ENCODE results near the gene TPM4.
A peak's percentile ranks its signal among the peaks of the same experiment; 100 is the strongest.
"Not testable (repeated sequence)": the region's sequence is repeated elsewhere in the genome, so short reads cannot be mapped to it uniquely, and the experiment has no call there.

TPM4 gene

DNA sequence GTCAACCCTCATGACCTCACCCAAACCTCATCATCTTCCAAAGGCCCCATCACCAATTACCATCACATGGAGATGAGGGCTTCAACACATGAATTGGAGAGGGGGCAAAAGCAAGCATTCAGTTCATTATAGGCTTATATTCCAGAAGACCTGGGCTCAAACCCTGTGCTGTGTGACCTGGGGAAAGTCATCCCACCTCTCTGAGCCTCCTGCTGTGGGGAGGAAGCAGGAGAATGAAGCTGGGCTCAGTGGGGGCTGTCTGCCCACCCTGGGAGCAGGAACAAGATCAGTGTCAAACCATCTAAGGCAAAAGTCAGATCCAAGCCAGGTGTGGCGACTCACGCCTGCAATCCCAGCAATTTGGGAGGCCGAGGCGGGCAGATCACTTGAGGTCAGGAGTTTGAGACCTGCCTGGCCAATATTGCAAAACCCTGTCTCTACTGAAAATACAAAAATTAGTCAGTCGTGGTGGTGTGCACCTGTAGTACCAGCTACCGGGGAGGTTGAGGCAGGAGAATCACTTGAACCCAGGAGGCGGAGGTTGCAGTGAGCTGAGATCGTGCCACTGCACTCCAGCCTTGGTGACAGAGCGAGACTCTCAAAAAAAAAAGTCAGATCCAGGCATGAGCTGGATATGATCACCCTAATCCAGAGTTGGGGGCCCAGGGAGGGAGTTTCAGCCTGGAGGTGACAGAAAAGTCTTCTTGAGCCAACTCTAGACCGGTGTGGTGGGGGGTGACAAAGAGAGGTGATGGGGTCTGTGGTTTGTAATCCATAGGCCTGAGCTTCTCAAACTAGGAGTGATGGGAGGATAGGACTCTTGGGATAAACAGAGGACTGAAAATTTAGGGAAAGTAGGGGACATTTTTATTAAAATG, 1.6 kb upstream of the TPM4 start:
- DNase-seq: no peak

DNA sequence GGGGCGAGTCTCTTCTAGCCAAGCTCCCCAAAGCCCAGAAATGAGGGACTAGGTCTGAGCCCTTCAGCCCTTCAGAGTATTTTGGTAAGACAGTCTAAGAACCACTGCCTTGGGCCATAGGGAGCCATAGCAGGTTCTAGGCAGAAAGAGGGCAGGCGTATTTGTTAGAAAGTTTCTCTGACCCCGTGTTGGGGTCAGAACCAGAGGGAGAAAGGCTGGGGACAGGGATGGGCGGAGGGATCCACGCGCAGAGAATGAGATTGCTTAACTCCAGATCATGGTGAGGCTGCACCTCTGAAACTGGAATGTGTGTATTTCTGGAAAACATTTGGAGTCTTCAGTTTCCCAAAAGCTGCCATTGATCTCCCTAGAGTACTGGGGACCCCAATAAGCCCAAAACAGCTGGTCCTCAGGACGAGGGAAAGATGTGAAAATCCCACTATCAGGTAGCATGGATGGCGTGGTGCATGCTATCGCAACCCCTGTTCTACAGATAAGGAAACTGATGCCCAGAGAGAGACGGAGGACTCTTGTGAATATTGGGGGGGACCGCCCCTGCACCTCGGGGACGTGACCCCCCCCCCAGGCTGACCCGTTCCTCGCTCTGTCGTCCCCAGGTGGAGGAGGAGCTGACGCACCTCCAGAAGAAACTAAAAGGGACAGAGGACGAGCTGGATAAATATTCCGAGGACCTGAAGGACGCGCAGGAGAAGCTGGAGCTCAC, 703 bp upstream of the TPM4 start:
- DNase-seq: no peak

GRCh38 chr19:16076958-16077611, 790 bp downstream of the TPM4 start:
- DNase-seq: peak in 1 of 2 donors; percentile 20

- no peak for DNase-seq
Measured at GRCh38 chr19:16077984-16078758, 1.9 kb downstream of the TPM4 start.

- DNase-seq: peak; percentile 85 to 92
Measured at GRCh38 chr19:16078759-16079707, 2.7 kb downstream of the TPM4 start.

DNA sequence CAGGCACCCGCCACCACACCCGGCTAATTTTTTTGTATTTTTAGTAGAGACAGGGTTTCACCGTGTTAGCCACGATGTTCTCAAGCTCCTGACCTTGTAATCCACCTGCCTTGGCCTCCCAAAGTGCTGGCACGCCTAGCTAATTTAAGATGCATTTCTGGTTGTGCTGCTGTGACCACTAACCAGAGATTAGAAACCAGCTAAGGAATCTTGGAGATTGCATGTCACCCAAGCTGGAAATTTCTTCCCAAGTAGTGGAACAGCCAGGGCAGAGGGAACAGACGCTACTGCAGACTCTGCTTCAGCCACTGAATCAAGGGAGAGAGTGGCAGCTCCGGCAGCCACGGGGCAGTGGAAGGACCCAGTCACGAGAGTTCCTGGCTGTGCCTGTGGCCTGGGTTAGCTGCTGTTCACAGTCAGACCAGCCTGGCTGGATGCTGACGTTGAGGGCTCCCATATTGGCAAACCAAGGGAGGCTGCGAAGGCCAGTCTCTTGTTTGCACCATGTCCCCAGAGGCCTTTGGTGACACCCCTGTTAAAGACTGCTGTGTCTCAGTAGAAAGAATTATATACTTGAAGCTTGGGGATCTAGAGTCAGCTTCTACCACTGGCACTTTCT, 7.9 kb downstream of the TPM4 start:
- DNase-seq: no peak

DNA sequence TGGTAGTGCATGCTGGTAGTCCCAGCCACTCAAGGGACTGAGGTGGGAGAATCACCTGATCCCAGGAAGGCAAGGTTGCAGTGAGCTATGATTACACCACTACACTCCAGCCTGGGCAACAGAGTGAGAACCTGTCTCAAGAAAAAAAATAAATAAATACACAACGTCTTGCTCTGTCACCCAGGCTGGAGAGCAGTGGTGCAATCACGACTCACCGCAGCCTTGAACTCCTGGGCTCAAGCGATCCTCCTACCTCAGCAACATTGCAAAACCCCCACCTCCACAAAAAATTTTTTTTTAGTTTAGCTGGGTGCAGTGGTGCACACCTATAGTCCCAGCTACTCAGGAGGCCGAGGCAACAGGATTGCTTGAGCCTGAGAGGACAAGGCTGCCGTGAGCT, 8.8 kb downstream of the TPM4 start:
- no peak for DNase-seq

- not testable (repeated sequence) for DNase-seq
Measured at GRCh38 chr19:16087404-16087803, 11.1 kb downstream of the TPM4 start.

- no peak for DNase-seq
Measured at GRCh38 chr19:16087940-16088339, 11.6 kb downstream of the TPM4 start.

DNA sequence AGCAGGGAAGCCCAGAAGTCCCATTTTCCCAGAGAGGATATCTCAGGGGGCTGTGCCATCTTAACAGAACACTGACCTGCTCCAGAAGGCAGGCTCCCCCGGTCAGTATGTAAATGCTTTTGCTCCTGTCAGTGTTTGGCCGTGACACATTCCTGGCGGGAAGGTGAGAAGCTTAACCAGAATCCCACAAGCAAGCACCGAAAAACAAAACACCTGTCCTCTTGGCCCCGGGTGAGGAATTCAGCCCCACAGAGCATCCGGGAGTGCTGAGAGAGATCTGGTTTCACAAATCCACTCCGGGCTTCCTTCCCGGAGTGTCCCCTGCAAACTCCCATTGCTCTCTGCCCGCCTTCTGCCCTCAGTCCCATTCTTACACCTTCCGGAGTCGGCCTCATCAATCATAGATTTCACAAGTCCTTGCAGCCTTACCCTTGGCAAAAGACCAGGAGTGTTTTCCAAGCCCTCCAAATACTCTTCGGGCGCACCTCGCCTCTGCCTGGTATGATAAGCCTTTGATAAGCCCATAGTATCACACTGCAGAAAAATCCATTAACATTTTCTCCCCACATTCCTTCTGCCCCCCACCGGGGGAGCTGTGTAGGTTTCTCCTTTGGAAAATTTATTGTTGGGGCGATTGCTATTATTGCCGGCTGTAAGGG, 12.2 kb downstream of the TPM4 start:
- no peak for DNase-seq

DNA sequence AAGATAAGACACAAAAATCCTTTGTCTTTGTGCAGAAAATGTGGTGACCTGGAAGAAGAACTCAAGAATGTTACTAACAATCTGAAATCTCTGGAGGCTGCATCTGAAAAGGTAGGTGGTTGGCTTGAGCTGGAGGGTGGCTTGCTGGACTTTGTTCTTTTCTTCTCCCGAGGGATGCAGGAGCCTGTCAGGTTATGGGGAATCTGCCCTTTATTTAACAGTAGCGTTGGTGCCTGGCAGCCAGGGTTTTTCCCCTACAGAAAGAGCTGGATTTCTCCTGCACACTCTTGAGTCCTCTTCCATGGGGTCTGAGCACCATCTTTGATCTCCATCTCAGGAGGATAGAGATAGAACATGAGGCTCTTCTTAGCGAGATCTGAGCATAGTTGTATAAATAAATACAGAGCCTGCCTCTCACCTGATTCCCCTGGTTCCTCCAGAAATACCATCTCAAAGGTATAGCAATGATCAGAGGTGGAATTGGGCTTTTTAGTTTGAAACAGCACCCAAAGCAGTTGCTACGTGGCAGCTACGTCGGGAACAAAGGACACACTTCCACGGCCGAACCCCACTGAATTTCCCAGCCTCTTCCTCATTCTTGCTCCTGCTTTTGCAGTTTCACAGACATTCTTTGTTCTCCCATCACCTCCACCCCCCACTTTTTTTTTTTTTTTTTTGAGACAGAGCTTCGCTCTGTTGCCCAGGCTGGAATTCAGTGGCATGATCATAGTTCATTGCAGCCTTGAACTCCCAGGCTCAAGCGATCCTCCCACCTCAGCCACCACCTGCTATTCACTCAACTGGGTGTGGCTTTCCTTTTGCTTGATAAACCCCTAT, 12.9 kb downstream of the TPM4 start:
- DNase-seq: no peak

GRCh38 chr19:16091546-16092475, 15.5 kb downstream of the TPM4 start:
- DNase-seq: no peak

DNA sequence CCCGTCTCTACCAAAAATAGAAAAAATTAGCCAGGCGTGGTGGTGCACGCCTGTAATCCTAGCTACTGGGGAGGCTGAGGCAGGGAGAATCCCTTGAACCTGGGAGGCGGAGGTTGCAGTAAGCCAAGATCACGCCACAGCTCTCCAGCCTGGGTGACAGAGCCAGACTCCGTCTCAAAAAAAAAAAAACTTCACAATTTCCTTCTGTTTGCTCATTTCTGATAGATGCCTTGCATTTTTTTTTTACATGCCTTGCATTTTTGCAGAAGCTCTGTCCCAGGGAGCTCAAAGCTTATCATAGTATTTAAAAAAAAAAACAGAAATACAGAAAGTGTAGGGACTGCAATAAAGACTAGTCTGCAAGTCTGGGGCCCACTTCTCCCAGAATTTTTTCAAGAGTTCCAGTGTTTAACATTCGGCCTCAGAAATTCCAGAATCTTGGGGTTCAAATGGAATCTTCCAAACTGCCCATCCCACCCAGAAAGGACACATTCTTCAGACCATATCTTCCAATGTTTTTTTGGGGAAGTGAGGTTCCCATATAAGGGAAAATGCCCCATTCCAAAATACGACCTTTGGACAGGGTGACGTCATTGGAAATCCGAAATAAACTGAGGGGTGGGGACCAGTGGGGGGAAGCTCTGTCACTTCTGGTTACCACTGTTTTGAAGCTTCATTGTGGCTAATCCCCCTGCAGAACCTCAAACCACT, 18.2 kb downstream of the TPM4 start:
- no peak for DNase-seq

- DNase-seq: no peak
Measured at GRCh38 chr19:16095071-16095571, 18.8 kb downstream of the TPM4 start.

DNA sequence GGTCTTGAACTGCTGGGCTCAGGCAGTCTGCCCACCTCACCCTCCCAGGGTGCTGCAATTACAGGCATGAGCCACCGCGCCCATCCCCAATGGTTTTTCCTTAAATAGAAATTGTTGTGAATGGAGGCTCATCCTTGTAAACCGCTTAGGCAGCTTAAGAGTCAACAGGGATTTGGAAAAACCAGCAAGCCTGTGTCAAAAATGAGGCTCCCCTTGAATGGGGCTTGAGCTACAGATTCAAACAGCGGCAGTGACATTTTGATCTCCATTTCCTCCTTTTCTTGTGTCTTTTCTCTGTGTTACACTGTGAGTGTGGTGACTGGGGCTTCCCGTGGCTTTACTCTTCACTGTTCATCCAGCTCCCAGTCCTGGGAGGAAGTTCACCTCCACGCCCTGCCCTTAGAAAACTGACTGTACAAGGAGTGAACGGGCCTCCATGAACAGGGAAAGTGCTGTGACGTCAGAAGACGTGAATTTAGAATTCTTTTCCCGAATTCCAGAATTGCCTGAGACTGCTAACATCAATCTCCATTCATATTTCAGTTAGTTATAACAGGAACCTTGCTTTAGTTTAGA, 20.1 kb downstream of the TPM4 start:
- no peak for DNase-seq

DNA sequence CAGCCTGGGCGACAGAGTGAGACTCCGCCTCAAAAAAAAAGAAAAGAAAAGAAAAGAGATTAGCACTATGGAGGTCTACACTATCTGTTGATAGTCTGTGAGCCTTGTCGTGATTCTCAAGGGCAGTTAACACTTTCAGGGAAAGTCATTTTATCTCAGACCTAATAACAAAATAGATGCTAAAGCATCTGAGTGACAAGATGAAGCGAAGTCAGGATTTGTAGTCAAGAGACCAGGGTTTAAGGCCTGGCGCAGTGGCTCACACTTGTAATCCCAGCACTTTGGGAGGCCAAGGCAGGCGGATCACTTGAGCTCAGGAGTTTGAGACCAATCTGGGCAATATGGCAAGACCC, 22.1 kb downstream of the TPM4 start:
- DNase-seq: no peak

- no peak for DNase-seq
Measured at GRCh38 chr19:16098821-16099220, 22.5 kb downstream of the TPM4 start.

All from CD4-positive, alpha-beta T cell treated with Interleukin-4 for 1 hour (primary cell).